GM19238 (cell line): Measurements from ENCODE around the gene IL18BP.

Source experiments
- DNase-seq: peaks from one replicate; pipeline ENCODE4 v3.0.0; 2011; ENCODE audit warnings: low spot score; ENCODE audit not compliant: insufficient read length

The IL18BP gene

DNA sequence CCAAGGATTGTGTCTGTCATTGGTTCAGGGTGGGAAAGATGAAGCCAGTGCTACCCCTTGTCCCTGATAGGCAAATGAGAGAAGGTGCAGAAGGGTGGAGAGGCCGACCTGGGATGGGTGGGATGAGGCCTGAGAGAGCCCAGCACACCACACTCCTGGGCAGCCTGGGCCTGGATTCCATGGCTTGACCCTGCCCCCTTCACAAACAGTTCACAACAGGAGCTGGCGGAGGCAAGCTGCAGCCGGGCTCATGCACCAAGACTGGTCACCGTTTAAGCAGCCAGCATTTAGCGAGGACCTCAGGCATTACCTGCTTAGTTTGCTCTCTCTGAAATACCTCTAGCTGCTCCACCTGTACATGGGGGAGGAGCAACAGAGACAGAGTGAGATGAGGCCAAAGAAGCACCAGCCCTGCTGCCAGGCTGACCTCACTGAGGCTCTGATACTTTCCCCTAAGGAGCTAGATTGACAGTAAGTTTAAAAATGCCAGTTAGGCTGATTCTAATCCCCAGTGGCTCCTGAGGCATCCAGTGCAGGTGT, 13.5 kb downstream of the IL18BP start:
- no peak for DNase-seq

DNA sequence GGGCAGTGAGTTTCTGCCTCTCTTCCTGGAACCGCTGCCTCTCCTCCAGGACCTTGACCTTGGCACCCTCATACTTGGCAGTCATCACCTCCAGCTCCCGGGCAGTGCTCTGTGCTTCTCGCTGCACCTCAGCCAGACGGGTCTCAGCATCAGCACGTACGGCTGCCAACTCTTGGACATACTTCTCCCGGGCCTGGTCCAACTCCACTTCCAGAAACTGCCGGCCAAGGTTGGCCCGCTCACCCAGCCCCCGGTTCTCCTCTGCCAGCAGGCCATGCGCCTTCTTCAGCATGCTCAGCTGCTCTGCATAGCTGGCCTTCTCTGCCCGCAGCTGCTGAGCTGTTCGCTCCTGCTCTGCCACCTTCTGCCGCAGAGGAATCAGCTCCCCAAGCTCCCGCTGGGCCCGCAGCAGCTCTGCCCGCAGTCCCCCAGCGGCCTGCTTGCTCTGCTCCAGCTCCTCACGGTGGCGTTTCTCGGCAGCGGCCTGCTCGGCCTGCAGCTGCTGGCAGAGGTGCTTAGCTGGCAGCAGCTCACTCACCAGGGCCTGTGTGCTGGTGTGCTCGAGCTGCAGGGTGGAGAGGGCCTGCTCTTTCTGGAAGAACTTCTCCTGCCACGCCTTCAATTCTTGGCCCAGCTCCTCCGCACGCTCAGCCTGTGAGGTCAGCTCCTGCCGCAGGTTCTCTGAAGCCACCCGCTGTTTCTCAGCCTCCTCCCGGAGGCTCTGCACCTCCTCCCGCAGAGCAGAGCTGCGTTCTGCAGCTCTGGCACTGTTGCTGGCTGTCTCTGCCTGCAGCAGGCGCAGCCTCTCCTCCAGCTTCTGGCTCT, 14.4 kb downstream of the IL18BP start:
- DNase-seq = no peak

DNA sequence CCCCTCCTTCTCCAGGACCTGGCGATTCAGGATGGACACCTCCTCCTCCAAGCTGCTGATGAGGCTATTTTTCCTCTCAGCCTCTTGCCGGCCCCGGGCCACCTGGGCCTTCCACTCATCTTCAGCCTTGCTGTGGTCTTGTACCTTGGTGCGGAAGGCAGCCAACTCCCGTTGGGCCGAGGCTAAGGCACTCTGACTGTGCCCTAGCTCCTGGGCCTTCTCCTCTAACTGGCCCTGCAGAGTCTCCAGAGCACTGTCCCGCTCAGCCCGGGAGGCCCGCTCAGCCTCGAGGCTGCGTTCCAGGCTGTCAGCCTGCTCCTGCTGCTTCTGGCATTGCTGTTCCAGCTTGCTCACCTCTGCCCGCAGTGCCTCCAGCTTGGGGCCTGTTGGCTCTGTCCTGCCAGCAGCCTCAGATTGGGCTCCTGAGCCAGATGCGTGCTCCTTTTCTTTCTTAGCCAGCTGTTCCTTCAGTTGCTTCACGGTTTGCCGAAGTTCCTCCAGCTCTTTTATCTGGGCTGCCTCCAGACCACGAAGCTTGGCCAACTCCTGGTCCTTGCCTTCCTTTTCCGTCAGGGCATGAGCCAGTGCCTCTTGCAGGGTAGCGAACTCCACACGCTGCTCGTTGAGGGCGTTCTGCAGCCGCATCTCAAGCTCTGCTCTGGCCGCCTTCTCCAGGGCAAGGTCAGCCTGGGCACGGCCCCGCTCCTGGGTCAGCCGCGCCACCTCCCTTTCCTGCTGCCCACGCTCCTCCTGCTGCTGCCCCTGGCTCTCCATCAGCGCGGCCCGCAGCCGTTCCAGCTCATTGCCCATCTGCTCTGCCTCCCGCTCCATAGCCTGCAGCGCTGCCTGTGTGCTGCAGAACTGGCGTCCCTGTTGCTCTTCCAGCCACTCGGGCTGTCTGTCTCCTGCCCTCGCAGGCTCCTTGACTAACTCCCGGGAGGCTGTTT, 15.3 kb downstream of the IL18BP start:
- DNase-seq = no peak

DNA sequence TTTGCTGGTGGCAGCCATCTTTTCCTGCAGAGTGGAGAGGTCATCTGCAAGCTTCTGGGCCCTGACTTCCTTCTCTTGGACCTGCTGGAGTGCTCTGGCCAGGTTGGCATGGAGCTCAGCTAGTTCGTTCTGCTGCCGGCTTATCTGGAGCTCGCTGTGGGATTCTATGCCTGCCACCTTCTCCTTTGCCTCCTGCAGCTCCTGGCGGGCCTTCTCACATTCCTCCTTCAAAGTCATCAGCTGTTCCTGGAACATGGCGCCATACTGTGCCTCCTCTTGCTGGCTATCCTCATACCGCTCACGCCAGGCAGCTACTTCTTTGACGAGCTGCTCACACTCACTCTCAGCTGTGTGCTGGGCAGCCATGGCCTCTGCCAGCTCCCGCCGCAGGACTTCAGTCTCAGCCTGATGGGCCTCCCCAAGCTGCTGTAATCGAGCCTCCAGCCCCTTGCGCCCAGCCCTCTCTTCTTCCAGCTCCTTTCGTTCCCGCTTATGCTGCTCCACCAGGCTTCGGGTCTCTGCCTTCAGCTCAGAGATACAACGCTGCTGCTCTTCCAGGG, 16.1 kb downstream of the IL18BP start:
- DNase-seq = no peak

DNA sequence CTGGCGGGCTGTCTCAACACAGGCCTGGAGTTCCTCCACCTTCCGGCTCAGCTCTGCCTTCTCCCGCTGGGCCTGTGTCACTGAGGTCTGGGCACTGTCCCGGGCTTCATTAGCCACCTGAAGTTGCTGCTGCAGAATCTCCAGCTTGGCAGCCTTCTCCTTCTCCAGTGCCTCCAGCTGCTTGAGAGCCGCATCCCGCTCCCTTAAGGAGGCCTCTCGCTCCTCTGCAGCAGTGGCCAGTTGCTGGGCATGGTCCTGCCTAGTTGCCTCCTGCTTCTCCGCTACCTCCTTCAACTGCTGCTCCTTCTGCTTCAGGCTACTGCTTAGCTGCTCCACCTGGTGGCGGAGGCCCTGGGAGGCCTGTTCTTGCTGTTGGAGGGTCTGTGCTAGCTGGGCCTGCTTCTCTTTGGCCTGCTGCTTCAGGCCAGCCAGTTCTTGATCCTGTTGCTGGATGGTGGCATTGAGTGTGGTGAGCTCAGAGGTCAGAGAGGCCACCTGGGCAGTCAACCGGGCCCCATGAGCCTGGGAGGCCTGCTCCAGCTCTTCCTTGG, 16.9 kb downstream of the IL18BP start:
- no peak for DNase-seq

DNA sequence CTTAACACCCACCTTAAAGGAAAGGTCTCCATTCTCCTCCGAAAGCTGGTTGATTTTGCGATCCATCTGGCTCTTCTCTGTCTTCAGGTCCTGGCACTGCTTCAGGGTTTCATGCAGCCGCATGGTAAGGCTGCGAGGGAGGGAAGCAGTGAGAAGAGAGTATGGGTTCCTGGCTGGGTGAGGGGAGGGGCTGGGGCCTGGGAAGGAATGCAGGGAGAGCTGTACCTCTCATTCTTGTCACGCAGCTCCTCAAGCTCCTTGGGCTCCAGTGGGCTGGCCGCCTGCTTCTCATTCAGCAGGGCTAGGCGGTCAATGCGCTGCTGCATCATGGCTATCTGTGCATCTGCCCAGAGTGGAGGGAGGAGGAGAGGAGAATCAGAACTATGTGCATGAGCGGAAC, 19.5 kb downstream of the IL18BP start:
- DNase-seq = no peak

DNA sequence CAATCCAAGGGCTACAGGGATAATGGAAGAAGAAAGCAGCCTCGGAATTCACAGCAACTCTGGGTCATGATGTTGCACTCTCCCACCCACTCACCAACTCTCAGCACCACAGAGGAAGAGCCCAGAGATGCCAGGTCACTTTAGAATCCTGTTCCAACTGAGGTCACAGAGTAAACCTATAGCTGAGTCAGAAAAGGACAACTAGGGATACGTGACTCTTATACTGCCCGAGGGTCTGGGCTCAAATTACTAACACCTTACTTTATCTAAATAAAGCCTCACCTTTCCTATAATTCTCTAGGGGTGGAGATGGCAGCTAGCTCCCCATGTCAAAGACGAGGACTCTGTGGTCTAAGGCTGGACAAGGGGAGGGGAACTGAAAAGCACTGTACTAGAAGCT, 24.6 kb downstream of the IL18BP start:
- no peak for DNase-seq

DNA sequence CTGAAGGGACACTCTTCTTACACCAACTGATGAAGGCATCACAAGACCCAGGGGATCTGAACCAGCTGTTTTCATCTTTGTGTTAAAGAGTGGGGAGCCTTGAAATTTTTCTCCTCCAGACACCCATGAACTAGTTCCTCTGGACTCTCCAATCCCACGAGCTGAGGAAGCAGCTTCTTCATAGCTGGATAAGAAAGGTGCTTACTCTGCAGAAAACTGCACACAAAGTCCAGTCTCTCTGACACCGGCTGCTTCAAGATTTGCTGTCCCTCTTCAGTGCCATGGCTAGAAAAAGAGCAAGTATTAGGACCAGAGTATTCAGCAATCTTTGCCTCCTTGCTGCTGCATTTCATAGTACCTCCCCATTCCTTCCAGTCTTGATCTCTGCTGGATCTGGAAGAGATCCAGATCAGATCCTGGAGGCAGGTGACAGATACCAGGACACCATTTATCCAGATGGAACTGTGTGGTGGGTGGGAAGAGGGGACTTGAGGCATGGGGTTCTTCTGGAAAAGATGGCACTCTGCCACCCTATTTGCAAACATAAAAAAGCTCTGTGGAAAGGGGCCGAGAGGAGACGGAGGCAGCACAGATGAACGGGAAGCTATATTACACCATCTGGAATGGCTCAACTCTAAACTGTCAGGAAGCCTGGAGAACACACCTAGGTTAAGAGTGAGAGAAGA, 25.5 kb downstream of the IL18BP start:
- no peak for DNase-seq

DNA sequence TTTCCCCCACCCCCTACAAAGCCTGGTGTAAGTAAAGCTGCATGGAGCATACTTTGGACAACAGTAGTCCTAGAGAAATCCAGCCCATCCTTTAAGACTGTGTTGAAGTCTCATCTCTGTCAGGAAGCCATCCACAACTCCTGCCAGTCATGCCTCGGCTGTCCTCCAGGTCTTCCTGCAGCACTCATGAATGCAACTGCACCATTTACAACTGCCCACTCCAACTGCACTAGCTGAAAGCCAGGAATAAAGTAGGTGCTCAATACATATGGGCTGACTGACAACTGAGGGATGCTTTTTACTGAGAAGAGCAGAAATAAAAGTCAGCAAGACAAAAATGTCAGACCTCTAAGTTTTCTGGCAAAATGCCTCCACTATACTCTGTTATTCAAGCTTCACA, 27.4 kb downstream of the IL18BP start:
- DNase-seq = no peak

DNA sequence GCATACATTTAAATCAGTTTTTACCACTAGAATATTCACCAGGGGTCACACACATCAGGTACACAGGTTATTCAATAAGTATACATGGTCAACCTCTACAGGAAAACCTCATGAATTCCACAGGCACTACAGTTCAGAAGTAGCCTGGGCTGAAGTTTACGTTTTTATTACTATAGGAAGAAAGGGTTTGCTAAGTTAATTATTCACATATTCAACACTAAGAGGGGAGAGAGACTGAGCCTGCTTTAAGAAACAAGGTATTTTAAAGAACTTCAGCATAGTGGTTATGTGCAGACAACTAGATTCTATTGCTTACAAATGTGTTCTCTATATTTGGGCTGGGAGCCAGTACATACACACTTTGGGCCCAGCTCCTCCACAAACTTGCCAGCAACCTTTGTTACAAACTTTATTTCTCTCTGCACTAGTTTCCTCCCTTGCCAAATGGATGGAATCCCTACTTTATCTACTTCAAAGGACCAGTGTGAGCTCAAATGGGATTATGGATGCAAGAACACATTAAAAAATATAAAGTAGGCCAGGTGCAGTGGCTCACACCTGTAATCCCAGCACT, 31.9 kb downstream of the IL18BP start:
- DNase-seq = no peak

DNA sequence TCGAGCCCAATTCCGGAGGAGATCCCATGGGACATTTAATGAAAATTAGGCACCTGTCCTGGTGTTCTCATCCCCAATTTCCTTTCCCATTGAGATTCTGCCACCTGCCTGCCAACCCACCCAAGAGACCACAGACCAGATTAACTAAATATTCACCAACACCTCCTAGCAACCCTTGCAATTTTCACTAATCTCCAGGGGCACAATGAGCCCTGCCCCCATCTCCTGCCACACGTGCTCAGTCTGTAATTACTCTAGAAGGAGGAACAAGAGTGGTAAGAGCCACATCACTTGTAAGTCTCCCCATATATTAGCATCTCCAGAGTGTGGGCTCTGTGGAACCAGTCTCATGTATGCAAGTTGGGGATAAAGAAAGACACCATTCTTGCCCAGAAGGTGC, 38.0 kb downstream of the IL18BP start:
- DNase-seq = no peak

DNA sequence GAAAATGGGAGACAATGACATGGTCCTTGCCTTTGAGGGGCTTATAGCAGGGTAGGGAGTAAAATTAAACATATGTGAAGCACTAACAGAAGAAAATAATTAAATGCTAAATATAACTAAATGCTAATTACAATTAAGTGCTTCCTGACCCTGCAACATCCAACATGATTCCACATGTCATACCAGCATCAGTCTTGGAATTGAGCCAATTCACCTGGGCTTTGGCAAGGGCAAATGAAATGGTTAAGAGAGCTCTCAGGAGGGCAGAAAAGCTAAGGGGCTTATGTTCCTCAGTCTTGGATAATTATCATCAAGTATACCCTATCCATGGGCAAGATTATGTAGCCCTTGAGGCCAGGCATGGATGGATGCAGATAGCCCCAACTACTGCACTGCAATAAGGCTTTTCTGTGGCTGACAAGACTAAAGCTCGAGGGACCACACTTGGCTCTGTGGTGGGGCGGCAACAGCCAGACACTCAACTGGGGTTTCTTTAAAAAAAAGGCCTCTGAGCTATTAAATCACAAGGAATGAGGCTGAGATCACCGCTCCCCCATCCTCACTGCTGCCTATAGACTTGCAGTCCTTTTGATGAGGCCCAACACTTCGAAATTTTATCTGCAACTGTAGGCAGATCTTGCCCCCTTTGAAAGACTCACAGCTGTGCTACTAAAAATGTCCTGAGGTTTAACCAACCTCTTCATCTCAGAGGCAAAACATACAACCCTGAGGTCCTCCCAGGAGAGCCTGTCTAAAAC, 39.0 kb downstream of the IL18BP start:
- no peak for DNase-seq

DNA sequence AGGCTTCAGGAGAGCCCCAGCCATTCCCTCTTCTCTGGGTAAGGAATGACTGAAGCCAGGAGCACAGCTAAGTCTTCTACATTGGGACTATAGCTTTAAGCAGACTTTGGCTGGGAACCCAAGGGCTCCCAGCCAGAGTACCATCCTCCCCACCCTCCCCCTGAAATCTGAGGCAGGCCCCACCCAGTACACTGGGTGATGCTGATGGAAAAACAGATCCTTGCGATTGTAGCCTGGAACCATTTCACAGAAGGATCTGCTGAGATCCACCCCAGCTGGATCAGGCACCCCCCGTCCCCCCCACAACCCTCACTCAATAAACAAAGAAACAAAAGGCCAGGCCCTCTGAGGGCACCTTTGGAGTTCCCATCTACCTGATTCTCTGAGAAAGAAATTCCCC, 39.8 kb downstream of the IL18BP start:
- no peak for DNase-seq

DNA sequence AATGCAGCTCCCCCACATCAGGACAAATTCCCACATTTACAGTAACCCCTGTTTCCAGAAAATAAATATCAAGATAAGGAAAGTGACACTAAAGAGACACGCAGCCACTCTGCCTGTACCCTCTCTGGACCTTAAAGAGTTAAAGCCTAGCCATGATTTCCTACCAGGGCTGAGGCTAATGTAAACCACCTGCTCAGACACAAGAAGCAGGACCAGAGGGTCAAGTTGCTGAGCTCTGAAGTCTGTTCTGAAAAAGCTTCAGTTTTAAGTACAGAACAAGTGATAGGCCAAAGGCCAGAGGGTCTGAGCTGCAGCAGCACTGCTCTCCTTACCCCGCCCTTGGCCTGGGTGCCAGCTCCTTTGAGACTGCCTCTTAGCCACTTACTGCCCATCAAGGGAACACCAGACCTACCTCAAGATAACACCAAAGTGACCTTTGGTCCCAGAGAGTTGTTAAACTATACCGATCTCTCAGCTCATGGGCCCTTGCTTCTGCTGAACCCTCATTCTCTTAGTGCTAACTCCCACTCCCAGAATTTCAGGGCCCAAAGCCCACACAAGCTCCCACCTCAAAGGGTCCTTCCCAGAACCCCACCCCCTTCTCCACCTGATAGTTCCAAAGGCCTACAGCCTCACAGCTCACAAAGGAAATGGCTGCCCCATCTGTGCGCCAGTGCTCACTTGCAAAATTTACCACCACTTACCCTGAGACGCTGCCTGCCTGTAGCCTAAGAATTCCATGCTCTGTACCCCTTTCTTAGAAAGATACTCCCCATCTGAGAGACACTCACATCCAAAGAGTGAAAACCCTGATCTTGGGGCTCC, 40.5 kb downstream of the IL18BP start:
- no peak for DNase-seq

DNA sequence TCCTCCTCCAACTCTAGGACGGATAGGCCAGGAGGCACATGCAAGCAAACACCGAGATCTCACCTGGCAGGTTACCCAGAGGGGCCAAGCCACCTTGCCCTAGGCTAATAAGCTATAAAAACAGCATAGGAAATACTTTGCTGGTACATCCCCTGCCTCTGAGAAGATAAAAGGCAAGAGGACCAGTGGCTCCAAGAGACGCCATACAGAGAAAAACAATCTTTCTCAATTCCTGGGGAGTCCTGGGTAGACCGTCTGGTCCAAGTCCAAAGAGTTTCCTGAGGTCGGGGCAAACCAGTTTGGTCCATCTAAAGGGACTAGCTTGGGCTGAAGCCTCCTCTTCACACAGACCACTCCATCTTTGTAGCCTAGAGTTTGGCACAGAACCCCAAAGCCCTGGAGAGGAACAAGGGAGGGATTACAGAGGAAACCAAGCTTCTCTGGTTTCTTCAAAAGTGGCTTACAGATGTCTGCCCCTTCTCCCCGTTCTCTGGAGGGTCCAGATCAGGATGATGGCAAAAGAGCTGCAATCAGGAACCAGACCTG, 41.2 kb downstream of the IL18BP start:
- no peak for DNase-seq

DNA sequence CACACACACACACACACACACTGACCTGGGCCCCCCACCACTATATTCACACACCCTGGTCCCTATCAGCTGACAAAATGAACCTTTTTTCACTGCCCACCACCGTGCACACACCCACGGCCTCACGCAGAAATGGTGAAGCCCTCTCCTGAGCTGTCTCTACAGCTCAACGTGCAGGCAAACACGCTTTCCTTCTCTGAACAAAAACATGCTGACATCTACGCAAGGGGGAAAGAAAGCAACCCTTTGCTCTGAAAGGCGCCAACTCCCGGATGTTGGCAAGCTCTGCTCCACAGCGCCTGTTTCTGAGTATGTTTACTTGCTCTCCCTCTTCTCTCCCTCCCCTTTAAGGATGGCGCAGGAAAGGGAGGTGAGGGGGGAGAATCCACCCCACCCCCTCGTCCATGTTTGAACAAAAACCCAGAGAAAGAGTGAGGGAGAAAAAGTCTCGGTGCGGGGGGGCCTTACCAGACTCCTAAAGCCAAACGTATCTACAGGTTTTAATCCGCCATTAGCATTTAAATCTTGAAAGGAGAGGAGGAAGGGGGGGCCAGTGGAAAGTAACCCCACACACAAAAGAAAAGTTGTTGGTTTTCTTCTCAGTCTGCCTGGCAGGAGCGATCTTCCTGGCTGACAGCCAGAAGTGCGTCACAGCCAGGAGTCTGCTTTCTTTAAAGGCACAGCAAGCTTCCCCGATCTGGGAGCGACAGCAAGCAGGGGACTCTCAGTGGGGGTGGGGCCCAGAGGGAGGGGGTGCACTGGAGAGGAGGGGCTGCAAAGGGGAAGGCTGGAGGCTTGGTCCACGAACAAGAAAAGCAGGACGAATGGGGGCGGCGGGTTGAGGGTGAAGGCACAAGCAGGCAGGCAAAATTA, 42.0 kb downstream of the IL18BP start:
- peak; percentile 39 for DNase-seq

DNA sequence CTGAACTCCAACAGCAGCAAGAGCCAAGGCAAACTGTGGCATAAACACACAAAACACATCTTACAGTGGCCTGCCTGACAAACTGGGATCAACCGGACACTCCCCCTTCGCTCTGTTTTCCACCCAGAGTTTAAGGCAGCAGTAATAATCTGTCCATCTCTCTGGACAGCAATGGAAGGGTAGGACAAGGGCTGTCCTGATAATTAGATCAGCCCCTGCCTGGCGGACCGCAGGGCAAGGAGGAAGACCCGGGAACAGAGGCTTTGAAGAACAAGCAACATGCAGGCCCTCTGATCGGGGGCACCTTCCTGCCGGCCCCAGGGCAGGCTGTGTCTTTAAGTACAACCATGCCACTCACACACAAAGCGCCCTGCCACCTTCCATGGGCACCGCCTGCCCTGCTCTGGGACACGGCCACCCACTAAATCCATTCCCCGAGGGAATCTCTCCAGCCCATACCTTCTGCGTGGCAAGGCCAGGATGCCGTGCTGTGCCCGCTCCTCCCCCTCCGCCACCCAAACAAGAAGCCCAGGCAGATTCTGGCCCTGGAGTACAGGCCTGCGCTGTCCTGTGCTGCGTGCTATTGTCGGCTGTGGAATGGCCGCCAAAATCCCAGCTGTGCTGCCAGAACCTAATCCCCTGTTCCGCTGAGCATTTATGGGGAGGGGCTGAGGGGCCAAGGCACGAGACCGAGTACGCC, 42.8 kb downstream of the IL18BP start:
- no peak for DNase-seq
